ENCODE results near the gene P2RX7.

The P2RX7 gene

GRCh38 chr12:121132601-121133481 is at the start of gene P2RX7:
Gene P2RX7 (plus strand): TSS chr12:121132876. CDS start chr12:121132971, 95 bp downstream.
- in situ Hi-C loops (cut with HindIII; ENCODE audit: low sequenced_read_pairs): no loop called here

- in situ Hi-C loops (cut with HindIII; ENCODE audit: low sequenced_read_pairs): no loop called here
Measured at GRCh38 chr12:121084229-121084628, 48.4 kb upstream of the P2RX7 start.

GRCh38 chr12:121085069-121085468 is 47.6 kb upstream of the P2RX7 start:
- in situ Hi-C loops (cut with HindIII; ENCODE audit: low sequenced_read_pairs): no loop called here

GRCh38 chr12:121085506-121086353 is 46.9 kb upstream of the P2RX7 start:
- in situ Hi-C loops (cut with HindIII; ENCODE audit: low sequenced_read_pairs): no loop called here

- in situ Hi-C loops (cut with HindIII; ENCODE audit: low sequenced_read_pairs): no loop called here
Measured at GRCh38 chr12:121086781-121087295, 45.8 kb upstream of the P2RX7 start.

GRCh38 chr12:121087467-121088194 is 45.0 kb upstream of the P2RX7 start:
- in situ Hi-C loops (cut with HindIII; ENCODE audit: low sequenced_read_pairs): no loop called here

GRCh38 chr12:121088195-121088585 is 44.5 kb upstream of the P2RX7 start:
- in situ Hi-C loops (cut with HindIII; ENCODE audit: low sequenced_read_pairs): no loop called here

- in situ Hi-C loops (cut with HindIII; ENCODE audit: low sequenced_read_pairs): no loop called here
Measured at GRCh38 chr12:121089031-121089812, 43.5 kb upstream of the P2RX7 start.

GRCh38 chr12:121089813-121090430 is 42.8 kb upstream of the P2RX7 start:
- in situ Hi-C loops (cut with HindIII; ENCODE audit: low sequenced_read_pairs): no loop called here

- in situ Hi-C loops (cut with HindIII; ENCODE audit: low sequenced_read_pairs): no loop called here
Measured at GRCh38 chr12:121090586-121091514, 41.8 kb upstream of the P2RX7 start.

GRCh38 chr12:121092034-121092433 is 40.6 kb upstream of the P2RX7 start:
- in situ Hi-C loops (cut with HindIII; ENCODE audit: low sequenced_read_pairs): no loop called here

- in situ Hi-C loops (cut with HindIII; ENCODE audit: low sequenced_read_pairs): no loop called here
Measured at GRCh38 chr12:121093487-121093891, 39.2 kb upstream of the P2RX7 start.

- in situ Hi-C loops (cut with HindIII; ENCODE audit: low sequenced_read_pairs): no loop called here
Measured at GRCh38 chr12:121095544-121096198, 37.0 kb upstream of the P2RX7 start.

GRCh38 chr12:121096199-121096798 is 36.4 kb upstream of the P2RX7 start:
- in situ Hi-C loops (cut with HindIII; ENCODE audit: low sequenced_read_pairs): no loop called here

- in situ Hi-C loops (cut with HindIII; ENCODE audit: low sequenced_read_pairs): loop anchor here (5.0 kb wide), 1 partner anchor 37 kb away; no protein-coding TSS in a partner anchor
Measured at GRCh38 chr12:121099779-121100178, 32.9 kb upstream of the P2RX7 start.

- in situ Hi-C loops (cut with HindIII; ENCODE audit: low sequenced_read_pairs): loop anchor here (5.0 kb wide), 1 partner anchor 40 kb away; no protein-coding TSS in a partner anchor
Measured at GRCh38 chr12:121102307-121102706, 30.4 kb upstream of the P2RX7 start.

- in situ Hi-C loops (cut with HindIII; ENCODE audit: low sequenced_read_pairs): no loop called here
Measured at GRCh38 chr12:121107681-121108080, 25.0 kb upstream of the P2RX7 start.

- in situ Hi-C loops (cut with HindIII; ENCODE audit: low sequenced_read_pairs): no loop called here
Measured at GRCh38 chr12:121108492-121108891, 24.2 kb upstream of the P2RX7 start.

Measured in endothelial cell of hepatic sinusoid (primary cell).